Sigmoid colon (tissue), 7 donors: ENCODE data around the gene EVA1A. TPM values are rescaled to one million over a fixed set of nuclear protein-coding genes. Genes with fewer than 3 reads are reported as not detected.

ENCODE experiments used
- DNase-seq: peaks from one replicate; pipeline ENCODE4 v3.0.0-alpha.2; 2019
- H3K27ac ChIP-seq, 4 donors: fragments of 200-600 bp; sonication (generic); one replicate each; pipeline ENCODE4 v1.5.1; 2016 to 2019; ENCODE audit warnings: mild to moderate bottlenecking in 1 of 4
- H3K27me3 ChIP-seq, 3 donors: fragments of 200-600 bp; sonication (generic); one replicate each; pipeline ENCODE4 v1.5.1; 2019; ENCODE audit warnings: mild to moderate bottlenecking in 1 of 3
- H3K36me3 ChIP-seq, 4 donors: fragments of 200-600 bp; sonication (generic); one replicate each; pipeline ENCODE4 v1.5.1; 2016 to 2019
- H3K4me1 ChIP-seq, 4 donors: fragments of 200-600 bp; sonication (generic); one replicate each; pipeline ENCODE4 v1.5.1; 2017 to 2019
- H3K4me3 ChIP-seq, 4 donors: fragments of 200-600 bp; sonication (generic); one replicate each; pipeline ENCODE4 v1.5.1; 2017 to 2019; ENCODE audit warnings: mild to moderate bottlenecking in 2 of 4, moderate library complexity in 1 of 4
- H3K9me3 ChIP-seq, 4 donors: fragments of 200-600 bp in 3 of 4; sonication (generic) in 3 of 4; one replicate each; pipeline versions ENCODE4 v1.5.1 to v1.6.1; 2013 to 2019
- EP300 ChIP-seq, 4 donors: sonication (generic); formaldehyde crosslinking; IDR thresholded peaks; one replicate each; pipeline ENCODE4 v1.6.1; 2017; ENCODE audit warnings: antibody characterized with exemption in 4 of 4
- POLR2A ChIP-seq, 2 donors: fragments of 450-650 bp; IDR thresholded peaks; one replicate each; pipeline ENCODE4 v1.6.1; 2016; ENCODE audit warnings: antibody characterized with exemption in 2 of 2, mild to moderate bottlenecking in 2 of 2, moderate library complexity in 2 of 2
- POLR2AphosphoS5 ChIP-seq, 4 donors: sonication (generic); formaldehyde crosslinking; IDR thresholded peaks; one replicate each; pipeline ENCODE4 v1.6.1; 2017; ENCODE audit warnings: antibody characterized with exemption in 4 of 4
- WGBS, 2 donors: extraction: QIAGEN DNeasy Blood & Tissue Kit; methylation state at CpG; one replicate each; pipeline ENCODE4 v1.1.7; 2013; 5-methylcytosine and 5-hydroxymethylcytosine counted together
- intact Hi-C: fragments of 100-400 bp; cut with DNase I; formaldehyde crosslinking; loops from one replicate; pipeline ENCODE4 v1.15.1; 2023
- polyA plus RNA-seq, 3 donors: library from polyadenylated mRNA; stranded (reverse); fragments of 200-250 nt; gene quantifications; one replicate each; pipeline ENCODE4 v1.2.3, GENCODE V29; 2013
- total RNA-seq, 4 donors: library from RNA; depleted of rRNA; stranded (reverse); fragments of >200 nt; gene quantifications; one replicate each; pipeline ENCODE4 v1.1.0, GENCODE V29; 2016
- TF ChIP-seq, protein P1 (sequence below), 4 experiments: fragments of 450-650 bp in 3 of 4; fragments of 200-600 bp in 1 of 4; IDR thresholded peaks; one replicate each; pipeline ENCODE4 v1.5.1; 2016 to 2019; ENCODE audit warnings: antibody characterized with exemption in 4 of 4, mild to moderate bottlenecking in 3 of 4, moderate library complexity in 2 of 4
- donor health status: healthy with polysubstance abuse.
- donor health status: Bipolar disorder and iron deficiency.
- donor health status: healthy.

The EVA1A gene
- total and polyA plus RNA-seq, 7 donors, result 1.2 to 5.4 (median 1.2) TPM; not detected in 4

- no peaks in the 10 kb centered on the region for H3K27me3 ChIP-seq
These were observed 12.6 kb downstream of the EVA1A start for GRCh38 chr2:75548036-75548573.

DNA sequence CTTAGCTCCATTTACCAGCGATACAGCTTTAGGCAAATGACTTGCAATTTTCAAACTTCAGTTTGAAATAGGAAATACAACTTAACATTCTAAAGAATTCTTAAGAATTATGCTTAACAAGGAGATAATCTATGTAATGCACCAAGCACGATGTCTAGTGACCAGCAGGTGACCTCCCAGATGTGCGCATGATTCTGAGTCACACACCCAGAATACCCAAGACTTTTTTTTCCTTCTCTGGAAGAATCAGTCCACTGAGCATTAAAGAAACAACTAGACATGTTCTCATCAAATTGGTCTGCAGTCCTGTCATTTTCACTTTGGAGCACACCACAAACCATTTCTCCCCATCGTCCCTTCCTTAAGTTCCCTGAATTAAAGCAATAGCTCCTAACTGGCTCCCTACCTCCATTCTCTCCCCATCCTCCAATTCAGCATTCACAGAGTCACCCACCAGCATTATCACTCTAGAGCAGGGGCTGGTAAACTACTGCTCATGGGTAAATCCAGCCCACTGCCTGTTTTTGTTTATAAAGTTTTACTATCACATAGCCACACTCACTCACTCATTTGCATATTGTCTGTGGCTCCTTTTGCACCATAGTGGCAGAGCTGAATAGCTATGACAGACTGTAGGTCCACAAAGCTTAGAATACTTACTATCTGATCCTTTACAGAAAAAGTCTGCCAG lies 13.2 kb downstream of the EVA1A start:
- no peak for TF ChIP-seq POLR2AphosphoS5 (IDR thresholded peaks at IDR 0.05)
- TF ChIP-seq EP300 (IDR thresholded peaks at IDR 0.05), result no peak
- TF ChIP-seq, protein P1, sequence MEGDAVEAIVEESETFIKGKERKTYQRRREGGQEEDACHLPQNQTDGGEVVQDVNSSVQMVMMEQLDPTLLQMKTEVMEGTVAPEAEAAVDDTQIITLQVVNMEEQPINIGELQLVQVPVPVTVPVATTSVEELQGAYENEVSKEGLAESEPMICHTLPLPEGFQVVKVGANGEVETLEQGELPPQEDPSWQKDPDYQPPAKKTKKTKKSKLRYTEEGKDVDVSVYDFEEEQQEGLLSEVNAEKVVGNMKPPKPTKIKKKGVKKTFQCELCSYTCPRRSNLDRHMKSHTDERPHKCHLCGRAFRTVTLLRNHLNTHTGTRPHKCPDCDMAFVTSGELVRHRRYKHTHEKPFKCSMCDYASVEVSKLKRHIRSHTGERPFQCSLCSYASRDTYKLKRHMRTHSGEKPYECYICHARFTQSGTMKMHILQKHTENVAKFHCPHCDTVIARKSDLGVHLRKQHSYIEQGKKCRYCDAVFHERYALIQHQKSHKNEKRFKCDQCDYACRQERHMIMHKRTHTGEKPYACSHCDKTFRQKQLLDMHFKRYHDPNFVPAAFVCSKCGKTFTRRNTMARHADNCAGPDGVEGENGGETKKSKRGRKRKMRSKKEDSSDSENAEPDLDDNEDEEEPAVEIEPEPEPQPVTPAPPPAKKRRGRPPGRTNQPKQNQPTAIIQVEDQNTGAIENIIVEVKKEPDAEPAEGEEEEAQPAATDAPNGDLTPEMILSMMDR (IDR thresholded peaks at IDR 0.05), result no peak
- TF ChIP-seq POLR2A (IDR thresholded peaks at IDR 0.05), result no peak
- no peak for DNase-seq
- intact Hi-C loops, result no loop called here

More at GRCh38 chr2:75548036-75548573, 12.6 kb downstream of the EVA1A start:
- Histone ChIP-seq H3K4me3 (no peak overlapping the region), H3K27ac (no peak overlapping the region), H3K4me1 (no peaks in the 10 kb centered on the region), H3K36me3 (no peaks in the 10 kb centered on the region), H3K9me3 (no peaks in the 10 kb centered on the region)
- TF ChIP-seq EP300 (IDR thresholded peaks at IDR 0.05) (no peak), POLR2A (IDR thresholded peaks at IDR 0.05) (no peak), POLR2AphosphoS5 (IDR thresholded peaks at IDR 0.05) (no peak)
- TF ChIP-seq, protein P1 (IDR thresholded peaks at IDR 0.05), result no peak
- no peak for DNase-seq
- 20 to 35% methylated on average over 2 of the region's 2 CpGs for WGBS, 2 donors
- intact Hi-C loops, result no loop called here

DNA sequence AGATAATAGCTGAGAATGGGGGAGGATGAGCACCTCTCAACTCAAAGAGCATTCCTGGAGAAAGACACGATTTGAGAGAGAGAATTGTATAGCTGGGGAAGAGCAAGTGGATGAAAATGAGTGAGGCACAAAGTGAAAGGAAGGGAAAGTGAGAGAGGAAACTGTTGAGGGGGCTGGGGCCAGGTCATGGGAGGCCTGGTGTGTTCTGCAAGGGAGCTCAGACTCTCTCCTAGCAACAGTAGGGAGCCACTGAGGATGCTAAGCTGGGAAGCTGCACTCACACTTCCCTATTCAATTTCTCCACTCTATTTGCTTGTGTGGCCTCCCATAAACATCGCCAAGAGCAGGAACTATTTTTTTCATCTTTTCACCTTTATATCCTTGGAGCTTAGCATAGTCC lies 14.8 kb downstream of the EVA1A start:
- intact Hi-C loops, result no loop called here
- Histone ChIP-seq H3K27me3 (no peaks in the 10 kb centered on the region), H3K9me3 (no peaks in the 10 kb centered on the region), H3K4me3 (no peak overlapping the region), H3K4me1 (no peaks in the 10 kb centered on the region), H3K27ac (no peak overlapping the region), H3K36me3 (no peaks in the 10 kb centered on the region)
- DNase-seq, result no peak
- TF ChIP-seq POLR2AphosphoS5 (IDR thresholded peaks at IDR 0.05), result no peak
- no peak for TF ChIP-seq EP300 (IDR thresholded peaks at IDR 0.05)
- TF ChIP-seq POLR2A (IDR thresholded peaks at IDR 0.05), result no peak
- TF ChIP-seq, protein P1 (IDR thresholded peaks at IDR 0.05), result no peak
- WGBS, 2 donors, result 64 to 75% methylated on average over 2 of the region's 2 CpGs

More for the DNA sequence above, 13.2 kb downstream of the EVA1A start:
- no peaks in the 10 kb centered on the region for H3K4me1 ChIP-seq
- WGBS, 2 donors, result 81 to 83% methylated on average over 4 of the region's 4 CpGs
- no peaks in the 10 kb centered on the region for H3K9me3 ChIP-seq
- H3K36me3 ChIP-seq, result no peaks in the 10 kb centered on the region
- no peak overlapping the region for H3K4me3 ChIP-seq
- no peak overlapping the region for H3K27ac ChIP-seq
- no peaks in the 10 kb centered on the region for H3K27me3 ChIP-seq

DNA sequence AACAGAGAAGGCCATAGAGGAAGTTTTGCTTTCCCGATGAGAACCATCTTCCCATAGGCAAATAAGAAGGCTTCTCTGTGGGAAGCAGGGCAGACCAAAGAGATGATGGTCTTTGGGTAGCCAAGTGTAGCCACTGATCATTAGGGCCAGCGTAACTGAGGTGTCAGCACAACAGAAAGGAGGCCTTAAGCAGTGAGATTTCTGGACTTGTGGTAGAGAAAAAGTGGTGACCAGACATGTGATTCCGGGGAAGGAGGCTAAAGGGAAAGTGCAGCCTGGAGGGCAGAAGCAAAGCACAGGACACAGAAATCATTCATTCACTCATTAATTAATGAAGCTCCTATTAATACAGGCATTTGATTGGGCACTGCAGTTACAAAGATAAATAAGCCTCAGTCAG lies 15.4 kb downstream of the EVA1A start:
- 86 to 91% methylated on average over 3 of the region's 3 CpGs for WGBS, 2 donors

More for the DNA sequence above, 15.4 kb downstream of the EVA1A start:
- no peak overlapping the region for H3K4me3 ChIP-seq
- TF ChIP-seq EP300 (IDR thresholded peaks at IDR 0.05) (no peak), POLR2AphosphoS5 (IDR thresholded peaks at IDR 0.05) (no peak), POLR2A (IDR thresholded peaks at IDR 0.05) (no peak)
- TF ChIP-seq, protein P1 (IDR thresholded peaks at IDR 0.05), result no peak
- no peaks in the 10 kb centered on the region for H3K4me1 ChIP-seq
- no peaks in the 10 kb centered on the region for H3K27me3 ChIP-seq
- H3K9me3 ChIP-seq, result no peaks in the 10 kb centered on the region
- no peaks in the 10 kb centered on the region for H3K36me3 ChIP-seq
- intact Hi-C loops, result no loop called here
- no peak overlapping the region for H3K27ac ChIP-seq
- no peak for DNase-seq
